SK-N-SH (cell line): Measurements from ENCODE around the gene UCKL1. TPM values are rescaled to one million over a fixed set of nuclear protein-coding genes. Genes with fewer than 3 reads are reported as not detected.

Experiments
- CTCF ChIA-PET: fragments of 300-600, 350-600 bp; formaldehyde crosslinking; extraction: SDS; loops from one replicate; lab custom pipeline; 2021; lab: Yijun Ruan, JAX
- POLR2A ChIA-PET: fragments of 350-600 bp; sonication (Branson Sonifier 250); formaldehyde crosslinking; extraction: SDS; loops from one replicate; lab custom pipeline; 2020; ENCODE audit warnings: antibody characterized with exemption, inconsistent platforms; lab: Yijun Ruan, JAX
- DNase-seq: peaks from one replicate; pipeline ENCODE4 v3.0.0; 2012
- H2AFZ ChIP-seq: fragments of 200-600 bp; sonication (generic); 2 replicates; pipeline ENCODE4 v1.8.1; 2016; ENCODE audit warnings: antibody characterized with exemption, mild to moderate bottlenecking, low read depth
- H3F3A ChIP-seq: fragments of 200-600 bp; sonication (generic); replicated peaks from 2 replicates; pipeline ENCODE3; 2016; ENCODE audit warnings: antibody characterized with exemption, mild to moderate bottlenecking; ENCODE audit not compliant: insufficient read depth
- H3K27ac ChIP-seq, 2 experiments: fragments of 200-500 bp in 1 of 2; fragments of 200-600 bp in 1 of 2; sonication (Bioruptor generic) in 1 of 2; sonication (generic), shearing (Covaris generic) in 1 of 2; 2 replicates each; pipeline versions ENCODE4 v1.5.1 to v1.6.1; 2014 to 2016; ENCODE audit warnings: low read depth in 2 of 2, inconsistent platforms in 1 of 2, low read length in 1 of 2, mild to moderate bottlenecking in 1 of 2, mixed read lengths in 1 of 2
- H3K27me3 ChIP-seq: fragments of 200-600 bp; sonication (generic), shearing (Covaris generic); 2 replicates; pipeline ENCODE4 v1.6.1; 2016; ENCODE audit warnings: mixed run types; ENCODE audit not compliant: insufficient read depth
- H3K36me3 ChIP-seq, 2 experiments: fragments of 200-500 bp in 1 of 2; fragments of 200-600 bp in 1 of 2; sonication (Bioruptor generic) in 1 of 2; sonication (generic) in 1 of 2; replicated peaks in 1 of 2; 2 replicates each; pipeline versions ENCODE3 to v1.5.1; 2014 to 2016; ENCODE audit warnings: low read length in 1 of 2, mild to moderate bottlenecking in 1 of 2; ENCODE audit not compliant: insufficient read depth in 2 of 2, control insufficient read depth in 1 of 2
- H3K4me1 ChIP-seq, 2 experiments: fragments of 200-500 bp in 1 of 2; fragments of 200-600 bp in 1 of 2; sonication (Bioruptor generic) in 1 of 2; sonication (generic), shearing (Covaris generic) in 1 of 2; 2 replicates each; pipeline versions ENCODE4 v1.5.1 to v1.6.1; 2014 to 2016; ENCODE audit warnings: low read depth in 1 of 2, low read length in 1 of 2, mixed run types in 1 of 2; ENCODE audit not compliant: insufficient read depth in 2 of 2, control insufficient read depth in 1 of 2
- H3K4me2 ChIP-seq: fragments of 200-600 bp; sonication (generic), shearing (Covaris generic); 2 replicates; pipeline ENCODE4 v1.6.1; 2017; ENCODE audit warnings: mixed run types
- H3K4me3 ChIP-seq, 2 experiments: fragments of 200-500 bp in 1 of 2; fragments of 200-600 bp in 1 of 2; sonication (Bioruptor generic) in 1 of 2; sonication (generic), shearing (Covaris generic) in 1 of 2; 2 replicates each; pipeline versions ENCODE4 v1.5.1 to v1.8.1; 2014 to 2016; ENCODE audit warnings: low read depth in 2 of 2, inconsistent platforms in 1 of 2, low read length in 1 of 2, mild to moderate bottlenecking in 1 of 2, mixed read lengths in 1 of 2, moderate library complexity in 1 of 2
- H3K79me2 ChIP-seq: fragments of 200-600 bp; sonication (generic); 2 replicates; pipeline ENCODE4 v1.8.1; 2017; ENCODE audit warnings: mild to moderate bottlenecking; ENCODE audit not compliant: insufficient read depth
- H3K9ac ChIP-seq: fragments of 200-600 bp; sonication (generic); 2 replicates; pipeline ENCODE4 v1.6.1; 2017; ENCODE audit warnings: mixed run types
- H3K9me2 ChIP-seq: fragments of 200-600 bp; sonication (generic); 2 replicates; pipeline ENCODE4 v1.6.1; 2017; ENCODE audit warnings: mixed run types
- H3K9me3 ChIP-seq: fragments of 200-600 bp; sonication (generic); 2 replicates; pipeline ENCODE4 v1.6.1; 2017; ENCODE audit warnings: mixed run types, mild to moderate bottlenecking, moderate library complexity
- H4K20me1 ChIP-seq: fragments of 200-600 bp; sonication (generic); 2 replicates; pipeline ENCODE4 v1.6.1; 2017; ENCODE audit warnings: mild to moderate bottlenecking, mixed run types; ENCODE audit not compliant: insufficient read depth
- ELF1 ChIP-seq: IDR thresholded peaks from 2 replicates; pipeline ENCODE4 v1.4.0; 2012
- EP300 ChIP-seq, 2 experiments: IDR thresholded peaks; 2 replicates each; pipeline versions ENCODE4 v1.4.0 to v1.6.1; 2012; ENCODE audit warnings: borderline replicate concordance in 1 of 2, low read depth in 1 of 2, low read length in 1 of 2
- EZH2phosphoT487 ChIP-seq: fragments of 200-600 bp; sonication (generic); IDR thresholded peaks from 2 replicates; pipeline ENCODE4 v1.6.1; 2017; ENCODE audit warnings: low read depth, mixed run types, mild to moderate bottlenecking, antibody characterized with exemption, moderate library complexity, borderline replicate concordance
- FOSL2 ChIP-seq: IDR thresholded peaks from 2 replicates; pipeline ENCODE4 v1.4.0; 2012; ENCODE audit warnings: low read depth, mild to moderate bottlenecking, moderate library complexity, borderline replicate concordance
- FOXJ3 ChIP-seq: sonication (generic); formaldehyde crosslinking; IDR thresholded peaks from 2 replicates; pipeline ENCODE4 v1.5.1; 2020; ENCODE audit warnings: mild to moderate bottlenecking, missing genetic modification reagents
- FOXM1 ChIP-seq: IDR thresholded peaks from 2 replicates; pipeline ENCODE4 v1.4.0; 2012; ENCODE audit warnings: low read depth, mild to moderate bottlenecking
- GABPA ChIP-seq: IDR thresholded peaks from 2 replicates; pipeline ENCODE4 v1.4.0; 2012; ENCODE audit warnings: low read depth, mild to moderate bottlenecking
- JUND ChIP-seq: IDR thresholded peaks from 2 replicates; pipeline ENCODE4 v1.4.0; 2012
- MXI1 ChIP-seq: IDR thresholded peaks from 2 replicates; pipeline ENCODE4 v1.6.1; 2012; ENCODE audit warnings: mild to moderate bottlenecking, low read depth, low read length, improper control_type of control experiment
- NFIC ChIP-seq: IDR thresholded peaks from 2 replicates; pipeline ENCODE4 v1.4.0; 2012; ENCODE audit warnings: borderline replicate concordance
- RFX5 ChIP-seq: IDR thresholded peaks from 2 replicates; pipeline ENCODE4 v1.6.1; 2012; ENCODE audit warnings: mild to moderate bottlenecking, improper control_type of control experiment, low read length
- RXRA ChIP-seq: IDR thresholded peaks from 2 replicates; pipeline ENCODE4 v1.4.0; 2012; ENCODE audit warnings: low read depth, mild to moderate bottlenecking, borderline replicate concordance
- SIN3A ChIP-seq: IDR thresholded peaks from 2 replicates; pipeline ENCODE4 v1.6.1; 2012; ENCODE audit warnings: low read depth, mild to moderate bottlenecking, low read length, moderate library complexity, borderline replicate concordance
- TCF12 ChIP-seq: IDR thresholded peaks from 2 replicates; pipeline ENCODE4 v1.4.0; 2012
- YY1 ChIP-seq: IDR thresholded peaks from 2 replicates; pipeline ENCODE4 v1.4.0; 2012; ENCODE audit warnings: low read depth, mild to moderate bottlenecking
- WGBS: methylation state at CpG from one replicate; pipeline ENCODE4 v1.1.6; 2017; ENCODE audit warnings: low lambda C conversion rate; 5-methylcytosine and 5-hydroxymethylcytosine counted together
- polyA plus RNA-seq, 3 experiments: library from polyadenylated mRNA; depleted of rRNA; stranded (reverse); fragments of >200 nt; gene quantifications; 2 replicates each; pipeline ENCODE4 v1.2.3, GENCODE V29; 2012
- TF ChIP-seq, protein P1 (sequence below): IDR thresholded peaks from 2 replicates; pipeline ENCODE4 v1.6.1; 2012; ENCODE audit warnings: mild to moderate bottlenecking, low read depth, low read length, moderate library complexity
- TF ChIP-seq, protein P2 (sequence below): fragments of 150-350 bp; IDR thresholded peaks from 2 replicates; pipeline ENCODE4 v1.6.1; 2017; ENCODE audit warnings: antibody characterized with exemption, low read length, low read depth, borderline replicate concordance
- TF ChIP-seq, protein P3 (sequence below): IDR thresholded peaks from 2 replicates; pipeline ENCODE4 v1.4.0; 2012; ENCODE audit warnings: low read depth, borderline replicate concordance
- TF ChIP-seq, protein P4 (sequence below): fragments of 200-600 bp; sonication (generic); IDR thresholded peaks from 2 replicates; pipeline ENCODE4 v1.6.1; 2017; ENCODE audit warnings: antibody characterized with exemption, mild to moderate bottlenecking, moderate library complexity

The UCKL1 gene
- polyA plus RNA-seq, 1 of the 3 experiments (the other 2 are of a cell fraction), result 71.6 TPM

DNA sequence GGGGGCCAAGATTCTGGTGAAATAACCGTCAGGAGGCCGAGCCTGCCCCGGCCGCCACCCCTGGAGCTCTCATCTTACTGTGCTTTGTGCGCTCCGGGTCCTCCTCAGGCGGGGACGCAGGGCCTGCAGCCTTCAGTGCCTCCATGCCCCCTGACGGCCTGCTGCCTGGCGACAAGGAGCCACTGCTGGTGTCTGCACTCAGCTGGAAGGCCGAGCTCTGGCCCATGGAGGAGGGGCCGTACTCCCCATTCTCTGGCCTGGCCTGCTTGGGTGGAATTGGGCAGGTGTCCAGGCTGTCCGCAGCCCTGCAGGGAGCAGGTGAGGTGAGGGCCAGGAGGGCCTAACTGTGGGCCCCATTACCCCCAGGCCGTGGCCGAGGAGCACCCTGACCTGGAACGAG, 8.2 kb upstream of the UCKL1 start:
- no peak for DNase-seq
- Histone ChIP-seq H3K79me2 (peaks cover 15% of the 10 kb centered on the region), H3K4me3 (no peak overlapping the region), H3K4me1 (peaks cover 7 to 12% of the 10 kb centered on the region in 2 experiments; a peak in 2 of 4 replicates), H3K36me3 (peaks cover 0 to 68% of the 10 kb centered on the region in 2 experiments), H3F3A (no peaks in the 10 kb centered on the region), H3K4me2 (no peak overlapping the region), H2AFZ (no peak overlapping the region), H3K27ac (no peak overlapping the region), H3K27me3 (no peaks in the 10 kb centered on the region), H4K20me1 (no peaks in the 10 kb centered on the region), H3K9me3 (no peaks in the 10 kb centered on the region), H3K9me2 (no peaks in the 10 kb centered on the region), H3K9ac (no peak overlapping the region)
- ChIA-PET CTCF (interaction anchor here (1.4 to 1.7 kb wide), 3 partner anchors 10 to 189 kb away, joined by 4 to 7 read pairs (median 6); partner anchors contain the start of gene PRPF6), POLR2A (no interaction called here)
- TF ChIP-seq JUND (no peak), YY1 (no peak), EP300 (IDR thresholded peaks at IDR 0.05; ENCODE audit: borderline replicate concordance in 1 of 2, low read depth in 1 of 2, low read length in 1 of 2) (no peak), FOXM1 (no peak), EZH2phosphoT487 (no peak), NFIC (no peak), ELF1 (no peak), FOXJ3 (no peak)
- TF ChIP-seq, protein P1, sequence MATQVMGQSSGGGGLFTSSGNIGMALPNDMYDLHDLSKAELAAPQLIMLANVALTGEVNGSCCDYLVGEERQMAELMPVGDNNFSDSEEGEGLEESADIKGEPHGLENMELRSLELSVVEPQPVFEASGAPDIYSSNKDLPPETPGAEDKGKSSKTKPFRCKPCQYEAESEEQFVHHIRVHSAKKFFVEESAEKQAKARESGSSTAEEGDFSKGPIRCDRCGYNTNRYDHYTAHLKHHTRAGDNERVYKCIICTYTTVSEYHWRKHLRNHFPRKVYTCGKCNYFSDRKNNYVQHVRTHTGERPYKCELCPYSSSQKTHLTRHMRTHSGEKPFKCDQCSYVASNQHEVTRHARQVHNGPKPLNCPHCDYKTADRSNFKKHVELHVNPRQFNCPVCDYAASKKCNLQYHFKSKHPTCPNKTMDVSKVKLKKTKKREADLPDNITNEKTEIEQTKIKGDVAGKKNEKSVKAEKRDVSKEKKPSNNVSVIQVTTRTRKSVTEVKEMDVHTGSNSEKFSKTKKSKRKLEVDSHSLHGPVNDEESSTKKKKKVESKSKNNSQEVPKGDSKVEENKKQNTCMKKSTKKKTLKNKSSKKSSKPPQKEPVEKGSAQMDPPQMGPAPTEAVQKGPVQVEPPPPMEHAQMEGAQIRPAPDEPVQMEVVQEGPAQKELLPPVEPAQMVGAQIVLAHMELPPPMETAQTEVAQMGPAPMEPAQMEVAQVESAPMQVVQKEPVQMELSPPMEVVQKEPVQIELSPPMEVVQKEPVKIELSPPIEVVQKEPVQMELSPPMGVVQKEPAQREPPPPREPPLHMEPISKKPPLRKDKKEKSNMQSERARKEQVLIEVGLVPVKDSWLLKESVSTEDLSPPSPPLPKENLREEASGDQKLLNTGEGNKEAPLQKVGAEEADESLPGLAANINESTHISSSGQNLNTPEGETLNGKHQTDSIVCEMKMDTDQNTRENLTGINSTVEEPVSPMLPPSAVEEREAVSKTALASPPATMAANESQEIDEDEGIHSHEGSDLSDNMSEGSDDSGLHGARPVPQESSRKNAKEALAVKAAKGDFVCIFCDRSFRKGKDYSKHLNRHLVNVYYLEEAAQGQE, result no peak
- TF ChIP-seq, protein P2, sequence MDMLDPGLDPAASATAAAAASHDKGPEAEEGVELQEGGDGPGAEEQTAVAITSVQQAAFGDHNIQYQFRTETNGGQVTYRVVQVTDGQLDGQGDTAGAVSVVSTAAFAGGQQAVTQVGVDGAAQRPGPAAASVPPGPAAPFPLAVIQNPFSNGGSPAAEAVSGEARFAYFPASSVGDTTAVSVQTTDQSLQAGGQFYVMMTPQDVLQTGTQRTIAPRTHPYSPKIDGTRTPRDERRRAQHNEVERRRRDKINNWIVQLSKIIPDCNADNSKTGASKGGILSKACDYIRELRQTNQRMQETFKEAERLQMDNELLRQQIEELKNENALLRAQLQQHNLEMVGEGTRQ, result no peak
- TF ChIP-seq, protein P3, sequence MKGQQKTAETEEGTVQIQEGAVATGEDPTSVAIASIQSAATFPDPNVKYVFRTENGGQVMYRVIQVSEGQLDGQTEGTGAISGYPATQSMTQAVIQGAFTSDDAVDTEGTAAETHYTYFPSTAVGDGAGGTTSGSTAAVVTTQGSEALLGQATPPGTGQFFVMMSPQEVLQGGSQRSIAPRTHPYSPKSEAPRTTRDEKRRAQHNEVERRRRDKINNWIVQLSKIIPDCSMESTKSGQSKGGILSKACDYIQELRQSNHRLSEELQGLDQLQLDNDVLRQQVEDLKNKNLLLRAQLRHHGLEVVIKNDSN, result no peak
- WGBS, result 100% methylated on average over 6 of the region's 16 CpGs

DNA sequence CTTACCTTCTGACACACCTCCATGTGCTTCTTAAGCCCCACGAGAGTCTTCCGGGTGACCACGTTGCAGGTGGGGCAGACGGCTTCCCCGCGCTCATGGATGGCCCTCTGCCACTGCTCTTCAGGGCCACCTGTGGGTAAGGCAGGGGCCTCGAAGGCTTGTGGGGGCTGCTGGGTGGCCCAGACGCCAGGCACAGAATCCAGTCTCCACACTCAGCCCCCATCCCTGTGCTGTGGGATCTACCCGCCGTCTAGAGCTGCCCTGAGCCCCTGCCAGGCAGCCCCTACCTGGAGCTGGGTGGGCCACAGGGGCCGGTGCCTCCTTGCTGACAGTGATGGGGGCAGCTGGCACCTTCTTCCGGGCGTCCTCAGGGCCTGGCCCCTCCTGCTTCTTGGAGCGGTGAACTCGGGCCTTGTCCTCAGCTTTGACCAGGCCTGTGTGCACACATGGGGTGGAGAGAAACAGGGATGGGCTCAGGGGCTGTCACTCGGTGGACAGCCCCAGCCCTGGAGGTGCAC, 7.6 kb upstream of the UCKL1 start:
- Histone ChIP-seq H3F3A (no peaks in the 10 kb centered on the region), H3K27ac (no peak overlapping the region), H3K4me1 (peaks cover 7 to 9% of the 10 kb centered on the region in 2 experiments; a peak in 2 of 4 replicates), H2AFZ (no peak overlapping the region), H3K9ac (no peak overlapping the region), H3K9me3 (no peaks in the 10 kb centered on the region), H4K20me1 (no peaks in the 10 kb centered on the region), H3K4me2 (no peak overlapping the region), H3K4me3 (no peak overlapping the region), H3K79me2 (peaks cover 10% of the 10 kb centered on the region), H3K36me3 (peaks cover 0 to 74% of the 10 kb centered on the region in 2 experiments), H3K27me3 (no peaks in the 10 kb centered on the region), H3K9me2 (no peaks in the 10 kb centered on the region)
- CTCF ChIA-PET, result interaction anchor here (0.7 to 1.7 kb wide), 4 partner anchors 9 to 189 kb away, joined by 4 to 7 read pairs (median 5); partner anchors contain the start of gene PRPF6
- POLR2A ChIA-PET, result no interaction called here
- 97% methylated on average over 5 of the region's 16 CpGs for WGBS
- DNase-seq, result no peak
- TF ChIP-seq ELF1, result no peak
- TF ChIP-seq TCF12, result no peak
- TF ChIP-seq NFIC, result no peak
- TF ChIP-seq GABPA, result no peak
- TF ChIP-seq RXRA, result no peak
- no peak for TF ChIP-seq MXI1
- no peak for TF ChIP-seq RFX5
- TF ChIP-seq JUND, result no peak
- TF ChIP-seq FOSL2, result no peak
- TF ChIP-seq, protein P4, sequence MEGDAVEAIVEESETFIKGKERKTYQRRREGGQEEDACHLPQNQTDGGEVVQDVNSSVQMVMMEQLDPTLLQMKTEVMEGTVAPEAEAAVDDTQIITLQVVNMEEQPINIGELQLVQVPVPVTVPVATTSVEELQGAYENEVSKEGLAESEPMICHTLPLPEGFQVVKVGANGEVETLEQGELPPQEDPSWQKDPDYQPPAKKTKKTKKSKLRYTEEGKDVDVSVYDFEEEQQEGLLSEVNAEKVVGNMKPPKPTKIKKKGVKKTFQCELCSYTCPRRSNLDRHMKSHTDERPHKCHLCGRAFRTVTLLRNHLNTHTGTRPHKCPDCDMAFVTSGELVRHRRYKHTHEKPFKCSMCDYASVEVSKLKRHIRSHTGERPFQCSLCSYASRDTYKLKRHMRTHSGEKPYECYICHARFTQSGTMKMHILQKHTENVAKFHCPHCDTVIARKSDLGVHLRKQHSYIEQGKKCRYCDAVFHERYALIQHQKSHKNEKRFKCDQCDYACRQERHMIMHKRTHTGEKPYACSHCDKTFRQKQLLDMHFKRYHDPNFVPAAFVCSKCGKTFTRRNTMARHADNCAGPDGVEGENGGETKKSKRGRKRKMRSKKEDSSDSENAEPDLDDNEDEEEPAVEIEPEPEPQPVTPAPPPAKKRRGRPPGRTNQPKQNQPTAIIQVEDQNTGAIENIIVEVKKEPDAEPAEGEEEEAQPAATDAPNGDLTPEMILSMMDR, result no peak
- TF ChIP-seq, protein P2, result no peak
- TF ChIP-seq SIN3A, result no peak
